Ascending aorta (tissue), 2 donors: Measurements from ENCODE around the gene RSU1. TPM values are rescaled to one million over a fixed set of nuclear protein-coding genes. Genes with fewer than 3 reads are reported as not detected.

Experiments
- DNase-seq, 2 donors: peaks; one replicate each; pipeline ENCODE4 v3.0.0-alpha.2; 2019; ENCODE audit warnings: low spot score in 2 of 2
- H3K27ac ChIP-seq, 2 donors: fragments of 200-600 bp; sonication (generic); one replicate each; pipeline ENCODE4 v1.5.1; 2016 to 2017; ENCODE audit warnings: mild to moderate bottlenecking in 1 of 2
- H3K27me3 ChIP-seq: fragments of 200-600 bp; sonication (generic); one replicate; pipeline ENCODE4 v1.5.1; 2017
- H3K36me3 ChIP-seq, 2 donors: fragments of 200-600 bp; sonication (generic); one replicate each; pipeline ENCODE4 v1.5.1; 2016
- H3K4me1 ChIP-seq, 2 donors: fragments of 200-600 bp; sonication (generic); one replicate each; pipeline ENCODE4 v1.5.1; 2016 to 2017; ENCODE audit warnings: mild to moderate bottlenecking in 1 of 2
- H3K4me3 ChIP-seq, 2 donors: fragments of 200-600 bp; sonication (generic); one replicate each; pipeline ENCODE4 v1.5.1; 2016 to 2017; ENCODE audit warnings: mild to moderate bottlenecking in 1 of 2
- H3K9me3 ChIP-seq, 2 donors: fragments of 200-600 bp; sonication (generic); one replicate each; pipeline ENCODE4 v1.5.1; 2016
- intact Hi-C: fragments of 100-400 bp; cut with DNase I; formaldehyde crosslinking; loops from one replicate; pipeline ENCODE4 v1.15.1; 2023
- total RNA-seq: library from RNA; depleted of rRNA; stranded (reverse); fragments of >200 nt; gene quantifications from one replicate; pipeline ENCODE4 v1.1.0, GENCODE V29; 2016
- TF ChIP-seq, protein P1 (sequence below), 3 experiments: fragments of 200-600 bp in 2 of 3; fragments of 450-650 bp in 1 of 3; sonication (generic) in 2 of 3; IDR thresholded peaks; one replicate each; pipeline ENCODE4 v1.5.1; 2016 to 2019; ENCODE audit warnings: antibody characterized with exemption in 3 of 3, mild to moderate bottlenecking in 1 of 3, moderate library complexity in 1 of 3

Gene RSU1
- 82.2 TPM for total RNA-seq

DNA sequence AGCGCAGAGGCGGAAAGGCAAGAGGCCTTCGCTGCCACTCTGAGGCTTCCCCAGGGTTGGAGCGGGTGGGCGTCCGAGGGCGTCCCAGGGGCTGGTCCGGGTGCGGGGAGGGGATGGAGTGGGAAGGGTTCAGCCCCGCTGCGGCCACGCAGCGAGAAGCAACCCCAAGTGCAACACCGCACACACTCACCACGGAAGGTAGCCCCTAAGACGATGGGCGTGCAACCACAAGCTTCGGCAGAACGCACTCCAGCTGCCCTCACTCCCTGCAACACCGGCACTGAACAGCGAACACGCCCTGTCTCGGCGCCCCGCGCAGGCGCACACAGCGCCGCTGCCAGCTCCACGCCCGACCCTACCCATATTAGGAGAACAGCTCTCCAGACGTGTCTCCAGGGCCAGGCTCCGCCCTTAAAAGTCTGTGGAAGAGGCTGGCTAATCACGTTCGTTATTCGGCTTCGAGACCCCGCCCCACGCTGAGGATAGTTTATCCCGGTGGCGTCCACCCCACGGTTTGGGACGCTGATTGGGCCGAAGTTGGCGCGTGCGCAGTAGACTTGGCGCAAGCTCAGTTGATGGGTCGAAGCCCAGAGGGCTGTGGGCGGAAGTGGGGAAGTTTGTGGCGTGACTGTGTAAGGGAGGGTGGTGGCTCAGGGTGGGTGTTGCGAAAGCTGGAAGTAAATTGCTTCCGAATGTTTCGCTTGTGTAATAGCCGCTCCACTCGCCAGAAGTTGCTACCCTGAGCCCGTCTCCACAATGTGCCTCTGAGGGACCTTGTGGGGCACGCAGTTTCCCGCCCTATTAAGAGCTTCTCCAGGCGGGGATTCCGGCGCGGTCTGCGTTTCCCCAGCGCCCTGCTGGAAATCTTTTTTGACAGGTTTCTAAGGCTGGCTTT is at the start of gene RSU1:
Gene RSU1 (minus strand): TSS at position 300 of the 895 bp plus-strand sequence. CDS start 343 bp downstream, outside the sequence.
- Histone ChIP-seq H3K9me3 (peaks cover 0 to under 1% of the 10 kb centered on the region in 2 donors), H3K4me1 (peaks cover 0 to 29% of the 10 kb centered on the region in 2 donors), H3K36me3 (no peaks in the 10 kb centered on the region), H3K4me3 (peak within 1 kb of the TSS; percentile 61 to 88), H3K27ac (peak within 1 kb of the TSS; percentile 91 to 95), H3K27me3 (no peaks in the 10 kb centered on the region)
- peak; percentile 100 for DNase-seq
- intact Hi-C loops, result loop anchor here (2.0 to 10.0 kb wide), 3 partner anchors 381 to 1837 kb away; partner anchors contain the start of genes ARL5B, NSUN6, PTER and STAM
- TF ChIP-seq, protein P1, sequence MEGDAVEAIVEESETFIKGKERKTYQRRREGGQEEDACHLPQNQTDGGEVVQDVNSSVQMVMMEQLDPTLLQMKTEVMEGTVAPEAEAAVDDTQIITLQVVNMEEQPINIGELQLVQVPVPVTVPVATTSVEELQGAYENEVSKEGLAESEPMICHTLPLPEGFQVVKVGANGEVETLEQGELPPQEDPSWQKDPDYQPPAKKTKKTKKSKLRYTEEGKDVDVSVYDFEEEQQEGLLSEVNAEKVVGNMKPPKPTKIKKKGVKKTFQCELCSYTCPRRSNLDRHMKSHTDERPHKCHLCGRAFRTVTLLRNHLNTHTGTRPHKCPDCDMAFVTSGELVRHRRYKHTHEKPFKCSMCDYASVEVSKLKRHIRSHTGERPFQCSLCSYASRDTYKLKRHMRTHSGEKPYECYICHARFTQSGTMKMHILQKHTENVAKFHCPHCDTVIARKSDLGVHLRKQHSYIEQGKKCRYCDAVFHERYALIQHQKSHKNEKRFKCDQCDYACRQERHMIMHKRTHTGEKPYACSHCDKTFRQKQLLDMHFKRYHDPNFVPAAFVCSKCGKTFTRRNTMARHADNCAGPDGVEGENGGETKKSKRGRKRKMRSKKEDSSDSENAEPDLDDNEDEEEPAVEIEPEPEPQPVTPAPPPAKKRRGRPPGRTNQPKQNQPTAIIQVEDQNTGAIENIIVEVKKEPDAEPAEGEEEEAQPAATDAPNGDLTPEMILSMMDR (IDR thresholded peaks at IDR 0.05), result no peak

DNA sequence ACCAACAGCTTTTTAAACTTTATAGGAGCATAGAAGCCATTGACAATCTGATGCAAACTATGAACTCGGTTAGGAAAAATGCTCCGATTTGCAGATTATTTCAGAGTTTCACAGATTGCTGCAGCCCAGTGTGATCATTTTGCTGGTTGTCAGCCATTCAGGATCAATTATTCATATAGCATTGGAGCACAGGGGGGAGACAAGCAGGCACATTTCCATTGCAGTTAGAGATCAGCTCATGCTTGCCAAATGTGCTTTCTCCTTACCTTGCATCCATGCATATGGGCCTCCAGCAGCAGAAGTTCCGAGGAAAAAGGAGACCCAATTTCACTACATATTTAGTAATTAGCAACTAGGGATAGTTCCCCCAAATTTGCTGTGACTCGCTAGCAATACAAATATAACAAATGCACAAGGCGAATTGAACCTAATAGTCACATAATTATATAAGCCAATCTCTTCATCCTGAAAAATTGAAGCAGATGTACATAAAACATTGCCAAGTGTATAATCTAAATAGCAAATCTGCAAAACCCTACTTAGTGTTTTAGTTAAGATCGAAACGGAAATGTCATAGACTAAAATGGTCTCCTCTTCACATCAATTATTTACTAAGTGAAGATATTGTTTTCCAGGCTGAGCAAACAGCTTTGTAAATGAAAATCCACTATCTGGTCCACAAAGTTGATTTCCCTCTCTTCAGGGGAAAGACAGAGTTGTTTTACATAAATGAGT is 49.5 kb upstream of the RSU1 start:
- TF ChIP-seq, protein P1 (IDR thresholded peaks at IDR 0.05), result no peak
- DNase-seq, result no peak
- H3K27ac ChIP-seq, result no peak overlapping the region
- H3K9me3 ChIP-seq, result no peaks in the 10 kb centered on the region
- H3K27me3 ChIP-seq, result no peaks in the 10 kb centered on the region
- intact Hi-C loops, result no loop called here
- no peaks in the 10 kb centered on the region for H3K4me1 ChIP-seq
- no peak overlapping the region for H3K4me3 ChIP-seq
- H3K36me3 ChIP-seq, result no peaks in the 10 kb centered on the region

DNA sequence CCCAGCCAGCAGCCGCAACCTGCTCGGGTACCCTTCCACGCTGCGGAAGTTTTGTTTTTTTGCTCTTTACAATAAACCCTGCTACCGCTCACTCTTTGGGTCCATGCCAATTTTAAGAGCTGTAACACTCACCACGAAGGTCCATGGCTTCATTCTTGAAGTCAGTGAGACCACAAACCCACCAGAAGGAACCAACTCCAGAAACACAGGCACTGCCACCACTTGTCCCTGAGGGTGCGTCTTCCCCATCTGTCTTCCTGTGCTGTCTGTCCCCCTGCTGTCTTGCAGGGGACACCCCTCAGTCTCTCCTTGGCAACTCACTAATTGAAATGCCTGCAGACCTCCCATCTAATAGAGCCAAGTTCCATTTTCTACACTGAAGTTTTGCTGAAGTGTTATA is 48.5 kb upstream of the RSU1 start:
- intact Hi-C loops, result no loop called here

DNA sequence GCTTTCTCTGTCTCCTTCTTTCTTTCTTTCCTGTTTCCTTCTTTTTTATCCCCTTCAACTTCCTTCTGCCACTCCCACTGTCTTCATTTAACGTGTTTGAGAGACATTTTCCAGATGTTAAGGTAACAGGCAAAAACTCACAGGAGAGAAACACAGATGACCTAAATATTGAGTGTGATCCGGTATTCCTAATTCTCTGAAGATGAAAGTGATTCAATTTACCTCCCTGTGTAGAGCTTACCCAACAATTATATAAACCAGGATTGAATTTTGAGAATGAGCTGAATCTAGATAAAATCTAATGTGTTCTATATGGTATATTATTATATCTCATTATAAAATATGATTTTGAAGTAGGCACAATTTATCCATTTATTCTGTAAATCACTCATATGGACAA is 46.5 kb upstream of the RSU1 start:
- no peak overlapping the region for H3K27ac ChIP-seq
- TF ChIP-seq, protein P1 (IDR thresholded peaks at IDR 0.05), result no peak
- no peaks in the 10 kb centered on the region for H3K4me1 ChIP-seq
- no peaks in the 10 kb centered on the region for H3K36me3 ChIP-seq
- intact Hi-C loops, result no loop called here
- no peaks in the 10 kb centered on the region for H3K27me3 ChIP-seq
- H3K9me3 ChIP-seq, result no peaks in the 10 kb centered on the region
- H3K4me3 ChIP-seq, result no peak overlapping the region
- no peak for DNase-seq

More for the DNA sequence above, 48.5 kb upstream of the RSU1 start:
- Histone ChIP-seq H3K4me1 (no peaks in the 10 kb centered on the region), H3K36me3 (no peaks in the 10 kb centered on the region), H3K9me3 (no peaks in the 10 kb centered on the region), H3K27me3 (no peaks in the 10 kb centered on the region), H3K27ac (no peak overlapping the region), H3K4me3 (no peak overlapping the region)
- TF ChIP-seq, protein P1 (IDR thresholded peaks at IDR 0.05), result no peak
- no peak for DNase-seq

DNA sequence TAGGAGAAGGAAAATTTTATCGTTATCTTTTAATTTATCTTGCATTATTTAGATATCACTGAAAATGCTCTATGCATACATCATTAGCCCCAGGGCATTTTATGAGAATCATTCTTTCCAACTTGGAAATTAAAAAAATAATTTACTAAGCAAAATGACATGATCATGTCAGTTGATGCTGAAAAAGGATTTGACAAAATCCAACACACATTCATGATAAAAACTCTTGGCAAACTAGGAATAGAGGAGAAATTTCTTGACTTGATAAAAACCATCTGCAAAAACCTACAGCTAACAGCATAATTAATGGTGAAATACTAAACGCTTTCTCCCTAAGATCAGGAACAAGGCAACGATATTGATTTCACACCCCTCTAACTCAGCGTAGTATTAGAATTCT is 40.2 kb upstream of the RSU1 start:
- no peak for DNase-seq
- Histone ChIP-seq H3K4me3 (no peak overlapping the region), H3K9me3 (no peaks in the 10 kb centered on the region), H3K27ac (no peak overlapping the region), H3K4me1 (peaks cover 0 to 3% of the 10 kb centered on the region in 2 donors), H3K27me3 (no peaks in the 10 kb centered on the region), H3K36me3 (no peaks in the 10 kb centered on the region)
- TF ChIP-seq, protein P1 (IDR thresholded peaks at IDR 0.05), result no peak
- intact Hi-C loops, result no loop called here
